Right renal cortex interstitium (tissue), 3 donors: Measurements from ENCODE around the gene CAPN15. TPM values are rescaled to one million over a fixed set of nuclear protein-coding genes. Genes with fewer than 3 reads are reported as not detected.
"Not testable (repeated sequence)": the region's sequence is repeated elsewhere in the genome, so short reads cannot be mapped to it uniquely, and the experiment has no call there.

Source experiments
- DNase-seq, 3 donors: peaks; one replicate each; pipeline ENCODE4 v3.0.0-alpha.2; 2013; ENCODE audit warnings: low read depth in 3 of 3, low spot score in 2 of 3
- polyA plus RNA-seq, 3 donors: library from polyadenylated mRNA; unstranded; fragments of 120-200 nt; gene quantifications; one replicate each; pipeline ENCODE4 v1.2.1, GENCODE V29; 2013; ENCODE audit not compliant: insufficient read length in 3 of 3

Gene CAPN15
- polyA plus RNA-seq, 3 donors = 18.2 to 19.8 (median 18.2) TPM

DNA sequence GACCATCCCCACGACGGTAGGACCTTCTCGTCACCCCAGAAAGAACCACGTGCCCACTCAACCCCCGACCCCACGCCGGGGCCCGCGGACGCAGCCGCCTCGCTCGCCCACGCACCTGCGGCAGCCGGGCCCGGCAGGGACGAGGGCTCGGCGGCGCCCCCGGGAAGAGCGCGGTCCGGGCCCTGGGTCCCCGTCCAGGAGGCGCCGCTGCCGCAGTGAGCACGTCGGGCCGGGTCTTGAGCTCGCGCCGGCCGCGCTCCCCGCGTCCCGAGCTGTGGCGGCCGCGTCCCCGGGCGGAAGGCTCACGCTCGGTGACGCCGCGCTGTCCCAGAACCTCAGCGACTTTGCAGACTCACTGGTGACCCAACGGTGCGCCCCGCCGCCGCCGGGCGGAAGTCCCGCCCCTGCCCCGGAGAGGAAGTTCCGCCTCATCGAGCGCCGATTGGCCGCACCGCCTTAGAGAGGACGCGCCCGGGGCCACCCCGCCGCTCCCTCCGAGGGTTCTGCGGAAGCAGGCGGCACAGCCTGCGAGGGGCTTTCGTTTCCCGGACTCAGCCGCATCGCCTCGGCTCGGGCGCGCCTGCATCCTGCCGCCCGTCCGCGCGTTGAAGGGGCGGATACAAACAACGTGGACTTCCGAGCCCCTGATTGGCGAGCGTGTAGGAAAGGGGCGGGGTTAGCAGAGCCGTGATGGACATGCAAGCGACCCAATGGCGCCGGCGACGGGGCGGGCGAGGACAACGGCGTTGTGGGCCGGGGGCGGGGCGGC lies 61.6 kb downstream of the CAPN15 start:
- DNase-seq = peak; percentile 90 to 94 (median 91)

DNA sequence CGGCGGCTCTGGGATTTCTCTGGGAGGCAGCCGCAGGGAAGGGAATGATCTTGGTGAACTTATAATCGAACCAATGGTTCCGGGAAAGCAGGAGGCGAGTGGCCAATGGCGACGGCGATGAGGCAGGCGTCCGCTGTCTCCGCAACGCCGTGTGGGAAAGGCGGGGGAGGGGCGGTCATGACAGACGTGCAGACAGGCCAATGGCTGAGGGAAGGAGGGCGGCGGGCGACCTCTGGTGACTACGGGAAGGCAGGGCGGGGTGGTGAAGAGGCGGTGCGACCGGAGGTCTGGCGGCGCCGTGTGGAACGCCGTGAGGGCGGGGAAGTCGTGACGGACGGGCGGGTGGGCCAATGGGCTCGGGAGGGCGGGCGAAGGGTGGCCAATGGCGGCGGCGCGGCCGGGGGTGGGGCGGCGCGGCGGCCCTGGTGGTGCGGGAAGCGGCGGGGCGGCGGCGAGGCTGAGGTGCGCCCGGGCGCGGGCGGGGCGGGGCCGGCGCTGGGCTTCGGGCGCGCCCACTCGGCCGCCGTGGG lies 62.2 kb downstream of the CAPN15 start, which contains the start of gene RAB40C:
TSS of gene RAB40C (plus strand) at position 409 of the 530 bp plus-strand sequence. CDS start 226 bp downstream, outside the sequence.
- DNase-seq = peak; percentile 92 to 95 (median 94)

- no peak for DNase-seq
Observed at GRCh38 chr16:590188-590814, 62.8 kb downstream of the CAPN15 start.

DNA sequence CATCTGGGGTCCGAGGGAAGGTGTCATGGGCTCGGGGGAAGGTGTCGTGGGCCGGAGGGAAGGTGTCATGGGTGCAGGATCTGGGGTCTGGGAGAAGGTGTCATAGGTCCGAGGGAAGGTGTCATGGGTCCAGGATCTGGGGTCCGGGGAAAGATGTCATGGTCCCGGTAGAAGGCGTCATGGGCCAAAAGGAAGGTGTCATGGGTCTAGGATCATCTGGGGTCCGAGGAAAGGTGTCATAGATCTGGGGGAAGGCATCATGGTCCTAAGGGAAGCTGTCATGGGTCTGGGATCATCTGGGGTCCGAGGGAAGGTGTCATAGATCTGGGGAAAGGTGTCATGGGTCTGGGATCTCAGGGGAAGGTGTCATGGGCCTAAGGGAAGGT lies 63.3 kb downstream of the CAPN15 start:
- no peak for DNase-seq

- DNase-seq = no peak
Observed at GRCh38 chr16:591231-591630, 63.7 kb downstream of the CAPN15 start.

GRCh38 chr16:591892-592517 lies 64.5 kb downstream of the CAPN15 start:
- DNase-seq = no peak

DNA sequence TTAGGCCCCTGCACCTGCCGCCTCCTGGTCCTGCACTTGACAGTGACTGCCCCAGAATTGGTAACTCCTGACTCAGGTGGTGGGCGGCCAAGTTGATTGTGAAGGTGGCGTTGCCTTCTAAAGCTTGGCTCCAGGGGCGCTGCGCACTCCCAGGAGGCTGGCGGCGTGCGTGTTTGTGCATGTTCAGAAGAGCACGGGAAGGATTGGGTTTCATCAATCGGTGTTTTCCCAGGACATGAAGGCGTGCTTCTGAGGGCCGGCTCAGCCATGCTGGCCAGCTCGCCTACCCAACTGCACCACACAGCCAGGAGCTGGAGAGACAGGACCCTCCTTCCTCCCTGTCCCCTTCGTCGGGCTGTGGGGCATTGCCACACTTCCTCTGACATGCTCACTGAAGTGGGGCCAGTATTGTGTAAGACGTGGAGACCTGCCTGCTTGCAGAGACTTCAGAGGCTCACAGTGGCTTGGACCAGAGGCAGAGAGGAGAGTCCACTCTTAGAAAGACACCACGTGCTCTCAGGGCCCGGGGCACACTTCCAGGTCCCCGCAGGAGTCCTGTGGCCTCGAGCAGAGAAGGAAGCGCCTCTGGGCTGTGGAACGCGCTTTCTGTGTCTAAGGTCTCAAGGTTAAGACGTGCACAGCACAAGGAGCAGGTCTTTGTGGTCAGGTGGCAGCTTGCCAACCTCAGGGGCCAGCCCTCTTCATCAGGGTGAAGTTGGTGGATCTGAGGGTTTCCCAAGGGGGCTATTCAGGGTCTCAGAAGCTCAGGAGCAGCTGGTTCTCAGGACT lies 65.2 kb downstream of the CAPN15 start:
- no peak for DNase-seq

DNA sequence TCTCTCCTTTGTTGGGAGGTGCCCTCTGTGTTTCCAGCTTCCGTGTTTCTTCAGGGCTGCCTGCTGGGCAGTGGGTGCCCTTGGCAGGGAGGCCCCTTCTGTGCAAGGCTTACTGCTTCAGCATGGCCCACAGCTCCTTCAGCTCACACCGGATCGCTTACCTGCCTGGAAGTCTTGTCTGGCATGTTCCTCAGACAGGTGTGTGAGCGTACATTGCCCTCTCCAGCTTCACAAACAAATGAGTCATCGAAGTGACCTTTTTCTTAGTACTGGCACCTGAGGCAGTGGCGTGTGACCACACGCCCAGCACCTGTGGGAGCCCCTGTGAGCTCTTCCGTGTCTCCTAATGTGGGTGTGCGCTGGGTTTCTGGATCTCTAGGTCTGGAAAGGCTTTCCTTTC lies 65.9 kb downstream of the CAPN15 start:
- no peak for DNase-seq

DNA sequence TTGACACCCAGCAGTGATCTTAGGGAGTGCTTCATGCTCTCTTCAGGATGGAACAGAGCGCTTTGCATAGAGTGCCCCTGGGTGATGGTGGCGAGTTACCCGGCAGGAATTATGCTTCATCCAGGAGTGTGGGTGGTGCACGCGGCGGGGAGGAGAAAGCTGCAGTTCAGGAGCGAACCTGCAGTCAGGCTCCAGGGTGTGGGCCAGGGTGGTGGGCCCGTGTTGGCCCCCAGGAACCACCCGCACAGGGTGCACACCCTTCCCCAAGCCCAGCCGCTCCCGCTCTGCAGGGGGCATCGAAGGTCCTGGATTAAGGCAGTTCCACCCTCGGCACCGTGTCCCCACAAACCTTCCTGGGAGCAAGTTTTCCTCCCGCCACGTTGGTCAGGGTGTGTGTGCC lies 66.3 kb downstream of the CAPN15 start:
- no peak for DNase-seq

DNA sequence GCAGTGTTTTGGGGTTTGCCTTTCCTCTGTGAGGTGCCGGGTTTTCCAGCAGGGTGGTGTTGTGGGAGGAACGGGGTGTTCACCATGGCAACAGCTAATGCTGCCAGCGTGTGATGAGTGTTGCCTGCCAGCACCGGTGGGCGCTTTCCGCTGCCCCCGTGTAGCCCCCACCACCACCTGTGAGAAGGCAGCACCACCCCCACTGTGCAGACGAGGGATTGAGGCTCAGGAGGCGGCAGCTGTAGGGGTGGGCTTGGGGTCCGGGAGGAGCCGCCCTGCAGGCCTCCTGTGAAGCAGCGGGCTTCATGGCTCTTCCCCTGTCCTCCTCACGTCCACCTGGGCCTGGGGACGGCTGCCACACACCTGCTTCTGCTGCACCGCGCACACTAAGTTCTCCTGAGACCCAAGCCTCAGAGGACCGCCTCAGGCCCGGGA lies 67.6 kb downstream of the CAPN15 start:
- DNase-seq = no peak

DNA sequence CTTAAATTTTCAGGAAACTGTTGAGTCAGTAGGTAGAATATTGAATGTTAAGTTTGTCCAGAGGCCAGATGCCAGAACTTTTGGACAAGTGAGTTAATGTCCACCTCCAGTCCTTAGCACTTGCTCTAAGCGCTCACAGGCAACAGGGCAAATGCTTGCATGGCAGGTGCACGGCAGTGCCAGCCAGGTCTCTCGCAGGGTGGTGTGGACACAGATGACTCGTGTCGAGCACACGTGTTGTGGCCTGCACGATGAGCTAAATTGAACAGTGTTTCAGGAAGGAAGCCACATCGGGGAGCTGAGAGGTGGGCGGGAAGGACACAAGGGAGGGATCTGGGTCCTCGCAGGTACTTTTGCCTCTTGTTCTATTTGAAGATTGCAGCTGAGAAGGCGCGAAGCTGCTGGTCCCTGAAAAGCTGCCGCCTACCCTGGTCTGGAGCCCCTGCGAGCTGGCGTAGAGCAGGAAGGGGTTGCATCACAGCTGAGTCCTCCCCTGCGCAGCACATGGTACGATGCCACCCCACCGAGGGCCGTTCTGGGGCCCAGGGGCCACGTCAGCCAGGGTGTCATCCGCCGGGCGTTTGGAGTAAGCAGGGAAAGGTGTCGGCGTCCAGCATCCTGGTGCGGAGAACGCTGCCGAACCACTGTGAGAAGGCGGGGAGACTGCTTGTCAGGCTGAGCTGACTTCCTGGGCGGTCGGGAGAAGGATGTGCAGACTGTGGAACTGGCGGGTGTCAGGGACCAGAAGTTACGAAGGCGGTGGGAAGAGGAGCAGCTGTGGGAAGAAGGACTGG lies 68.6 kb downstream of the CAPN15 start:
- DNase-seq = no peak

- DNase-seq = no peak
Observed at GRCh38 chr16:596736-597060, 69.2 kb downstream of the CAPN15 start.

- DNase-seq = not testable (repeated sequence)
Observed at GRCh38 chr16:597655-598054, 70.1 kb downstream of the CAPN15 start.

DNA sequence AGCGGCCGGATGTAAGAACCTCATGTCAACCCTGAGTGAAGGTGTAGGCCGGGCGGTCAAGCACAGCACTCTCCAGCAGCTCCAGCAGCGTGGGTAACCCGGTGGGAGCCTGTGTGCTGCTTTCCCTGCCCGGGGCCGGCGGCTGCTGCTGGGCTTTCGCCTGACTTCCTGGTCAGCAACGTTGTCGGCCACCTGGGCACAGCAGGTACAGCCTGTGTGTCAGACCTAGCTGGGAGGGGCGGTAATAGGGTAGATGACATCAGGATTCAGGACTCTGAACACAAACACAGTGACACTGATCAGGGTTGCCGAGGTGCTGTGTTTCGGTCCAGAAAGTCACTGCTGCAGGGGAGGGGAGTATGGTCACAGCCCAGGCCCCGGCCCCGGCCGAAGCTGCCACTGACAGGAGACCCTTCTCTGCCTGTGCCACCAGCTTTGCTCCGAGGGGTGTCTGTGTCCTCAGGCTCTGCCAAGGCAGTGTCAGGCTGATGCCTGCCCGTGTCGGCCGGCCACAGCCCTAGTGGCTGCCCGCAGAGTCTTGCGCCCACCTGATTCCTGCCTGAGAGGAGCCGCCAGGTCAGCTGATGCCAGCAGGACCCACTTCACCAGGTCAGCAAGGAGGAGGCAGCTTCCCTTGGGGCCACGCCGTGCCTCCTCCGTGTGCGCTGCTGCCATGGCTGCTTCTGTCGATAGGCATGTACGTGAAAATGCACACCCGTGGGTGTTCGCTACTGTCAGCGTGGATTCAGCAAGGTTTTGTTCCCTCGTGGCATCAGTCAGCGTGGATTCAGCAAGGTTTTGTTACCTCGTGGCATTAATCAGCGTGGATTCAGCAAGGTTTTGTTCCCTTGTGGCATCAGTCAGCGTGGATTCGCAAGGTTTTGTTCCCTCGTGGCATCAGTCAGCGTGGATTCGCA lies 71.6 kb downstream of the CAPN15 start:
- DNase-seq = no peak

- DNase-seq = no peak
Observed at GRCh38 chr16:600781-601180, 73.3 kb downstream of the CAPN15 start.

- no peak for DNase-seq
Observed at GRCh38 chr16:603933-604332, 76.4 kb downstream of the CAPN15 start.
